GM18873 (cell line): ENCODE data around the gene VDAC1.
"Not testable (repeated sequence)": the region's sequence is repeated elsewhere in the genome, so short reads cannot be mapped to it uniquely, and the experiment has no call there.

Experiments
- ATAC-seq: cut with Tn5 transposase; IDR thresholded peaks from one replicate; pipeline ENCODE4 v1.9.1; 2021; ENCODE audit warnings: mild to moderate bottlenecking, moderate library complexity, moderate number of reproducible peaks; ENCODE audit not compliant: unreplicated experiment, low FRiP score

Gene VDAC1

DNA sequence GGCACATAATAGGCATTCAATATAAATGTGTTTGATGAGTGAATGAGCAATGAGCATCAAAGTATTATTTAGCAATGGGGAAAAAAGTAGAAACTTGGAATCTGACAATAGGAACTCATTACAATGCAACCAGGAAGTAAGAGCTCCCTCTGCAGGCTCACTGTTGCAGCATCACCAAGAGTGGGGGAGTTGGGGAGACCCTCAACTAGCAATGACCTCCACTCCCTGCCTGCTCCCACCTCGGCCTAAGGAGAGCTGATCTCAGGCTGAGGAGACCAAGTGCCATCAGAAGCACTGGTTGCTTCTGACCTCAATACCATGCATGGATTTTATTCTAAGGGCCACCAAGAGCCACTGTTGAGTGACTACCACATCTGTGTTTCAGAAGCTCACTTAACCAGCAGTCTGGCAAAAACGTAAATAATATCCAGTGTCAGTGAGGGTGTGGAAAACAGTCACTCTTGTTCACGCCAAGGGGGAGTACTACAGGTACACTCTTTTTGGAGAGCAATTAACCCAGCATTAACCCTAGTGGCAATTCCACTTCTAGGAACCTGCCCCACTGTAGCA lies 8.0 kb downstream of the VDAC1 start:
- no peak for ATAC-seq

DNA sequence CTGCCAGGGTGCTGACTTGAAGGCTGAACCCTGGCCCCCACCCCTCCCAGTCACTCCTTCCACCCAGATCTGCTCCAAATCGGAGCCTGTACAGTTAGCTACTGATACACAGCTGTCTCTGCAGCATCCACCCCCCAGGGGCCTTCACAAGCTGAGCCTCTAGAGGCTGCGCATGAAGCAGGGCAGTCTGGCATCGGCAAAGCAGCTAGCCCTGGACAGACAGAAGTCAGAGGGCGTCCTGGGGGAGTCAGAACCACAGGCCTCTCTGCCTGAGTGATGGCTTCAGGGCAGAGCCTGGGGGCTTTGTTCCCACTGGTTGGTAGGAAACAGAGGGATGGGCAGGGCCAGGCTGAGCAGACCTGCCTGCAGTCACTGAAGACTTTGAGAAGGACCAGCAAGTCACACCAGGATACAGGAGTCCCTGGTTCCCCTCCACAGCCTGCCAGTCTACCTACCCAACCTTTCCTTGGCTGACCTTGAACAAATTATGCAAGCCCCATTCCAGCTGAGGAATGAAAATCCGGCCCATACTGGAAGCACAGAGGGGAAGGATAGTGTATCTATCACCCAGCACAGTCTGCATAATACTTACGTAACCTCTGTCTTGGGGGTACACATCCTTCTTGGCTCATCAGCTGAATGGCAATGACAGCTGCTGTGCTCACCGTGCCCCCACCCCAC lies 8.8 kb downstream of the VDAC1 start:
- ATAC-seq, result no peak

DNA sequence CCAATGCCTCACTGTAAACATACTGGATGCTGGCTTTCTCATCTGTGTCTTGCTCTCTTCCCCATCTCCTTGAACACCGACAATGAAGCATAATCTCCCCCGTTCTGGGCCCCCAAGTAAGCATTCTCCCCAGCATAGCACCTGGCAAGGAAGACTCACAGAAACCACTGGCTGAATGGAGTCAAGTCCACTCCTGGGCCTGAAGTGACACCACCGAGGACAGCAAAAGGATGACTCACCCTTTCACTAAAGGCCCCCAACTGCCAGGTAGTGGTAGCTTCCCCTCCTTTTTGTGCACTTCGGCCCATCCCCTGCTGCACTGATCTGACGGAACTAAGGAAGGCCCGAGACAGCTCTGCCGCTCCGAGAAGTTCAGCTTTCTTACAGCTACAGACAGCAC lies 9.4 kb downstream of the VDAC1 start:
- ATAC-seq, result no peak

DNA sequence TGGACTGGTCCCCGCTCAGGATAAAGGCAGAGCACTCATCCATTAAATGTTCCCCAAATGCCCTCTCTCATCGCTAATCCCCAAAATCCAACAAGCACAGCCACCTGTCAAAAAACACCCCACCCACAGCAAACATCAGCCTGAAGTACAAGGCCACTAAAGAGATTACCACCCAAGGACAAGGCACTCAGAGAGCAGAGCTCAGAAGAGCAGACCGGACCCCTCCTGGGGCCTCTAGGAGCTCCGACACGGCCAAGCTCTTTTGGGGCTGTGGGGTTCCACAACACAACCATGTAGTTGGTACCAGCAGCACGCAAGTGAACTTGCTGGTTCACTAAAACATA lies 9.8 kb downstream of the VDAC1 start:
- ATAC-seq, result no peak

DNA sequence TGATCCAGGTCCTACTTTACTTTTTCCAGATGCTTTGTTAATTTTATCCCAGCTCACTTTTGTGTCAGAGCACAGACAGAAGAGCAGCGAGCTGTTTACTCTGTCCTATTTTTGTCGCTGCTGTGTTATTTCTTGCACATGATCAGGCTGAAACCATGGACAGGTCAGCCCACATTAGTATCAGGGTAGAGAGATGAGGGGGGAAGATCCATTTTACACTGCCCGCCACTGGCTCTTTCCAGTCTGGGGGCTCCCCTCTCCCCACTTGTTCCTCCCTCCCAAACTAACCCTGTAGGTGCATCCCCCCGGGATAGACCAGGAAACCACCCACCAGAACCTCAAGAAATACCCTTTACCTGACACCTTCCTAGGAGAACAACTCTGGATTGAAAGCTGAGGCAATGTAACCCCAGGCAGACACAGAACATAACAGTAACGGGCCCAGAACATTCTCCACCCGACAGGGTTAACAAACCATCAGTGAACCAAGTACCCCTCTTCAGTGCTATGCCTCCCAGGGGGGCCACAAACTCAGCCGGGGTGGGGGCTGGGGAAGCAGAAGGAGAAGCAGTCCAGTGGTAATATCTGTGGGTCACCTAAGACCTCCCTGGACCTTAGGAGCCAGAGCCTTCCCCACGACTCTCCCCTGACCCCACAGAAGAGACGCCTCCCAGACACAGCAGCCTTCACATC lies 10.3 kb downstream of the VDAC1 start:
- ATAC-seq, result no peak

DNA sequence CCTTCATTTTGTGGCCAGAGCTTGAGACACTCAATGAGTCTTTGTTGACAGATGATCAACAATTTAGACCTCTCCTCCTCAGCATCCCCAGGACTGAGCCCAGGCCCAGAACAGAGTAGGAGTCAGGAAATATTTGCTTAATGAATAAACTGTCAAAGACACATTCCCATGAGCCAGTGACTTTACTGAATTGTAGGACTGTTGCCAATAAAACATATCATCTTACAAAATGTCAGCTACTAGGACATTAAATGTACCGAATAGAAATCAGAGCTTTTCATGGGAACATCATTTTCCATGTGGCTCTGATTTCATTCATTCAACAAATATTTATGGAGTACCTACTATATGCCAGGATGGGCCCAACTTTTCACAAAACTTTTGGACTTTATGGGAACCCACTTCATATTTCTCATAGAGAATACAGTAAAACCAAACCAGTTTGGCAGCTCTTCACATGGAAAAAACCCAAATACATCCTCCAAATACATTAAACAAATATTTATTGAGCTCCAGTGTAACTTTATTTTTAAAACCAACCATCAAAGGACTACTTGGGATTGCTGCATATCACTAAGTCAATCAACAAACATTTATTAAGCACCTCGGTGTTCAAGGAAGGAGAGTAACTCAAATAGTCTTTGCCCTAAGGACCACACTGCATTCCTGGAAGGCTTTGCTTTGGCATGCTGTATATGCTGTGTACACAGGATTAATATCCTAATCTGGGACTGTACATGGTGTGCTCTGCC lies 11.4 kb downstream of the VDAC1 start:
- no peak for ATAC-seq

DNA sequence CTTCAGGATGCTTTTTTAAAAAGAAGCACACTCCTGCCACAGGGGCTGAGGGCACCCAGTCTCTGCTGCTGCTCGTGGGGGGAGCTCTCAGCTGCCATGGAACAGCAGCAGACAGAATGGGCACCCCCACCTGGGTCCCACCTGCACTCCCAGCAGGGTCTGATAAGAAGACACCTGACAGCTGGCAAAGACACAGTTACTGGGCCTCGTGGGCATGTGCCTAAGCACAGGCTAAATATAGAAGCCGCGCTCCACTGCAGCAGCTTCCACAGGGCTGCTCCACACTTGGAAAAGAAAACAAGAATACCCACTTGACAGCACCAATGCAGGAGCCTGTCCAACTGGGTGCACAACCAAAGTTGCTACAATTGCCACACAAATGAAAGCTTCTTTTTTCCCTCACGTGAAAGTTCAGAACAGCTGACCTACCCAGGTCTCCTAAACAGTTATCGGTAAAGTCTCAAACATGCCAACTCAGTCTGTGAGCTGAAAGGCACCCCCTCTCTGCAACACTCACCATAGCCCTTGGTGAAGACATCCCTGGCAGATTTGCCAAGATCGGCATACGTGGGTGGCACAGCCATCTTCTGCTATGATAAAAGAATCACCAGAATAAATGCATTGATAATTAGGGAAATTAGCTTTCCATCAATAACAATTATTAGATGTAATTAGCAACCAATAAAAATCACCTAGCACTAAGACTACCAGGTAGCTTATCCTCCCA lies 12.2 kb downstream of the VDAC1 start:
- ATAC-seq, result no peak

DNA sequence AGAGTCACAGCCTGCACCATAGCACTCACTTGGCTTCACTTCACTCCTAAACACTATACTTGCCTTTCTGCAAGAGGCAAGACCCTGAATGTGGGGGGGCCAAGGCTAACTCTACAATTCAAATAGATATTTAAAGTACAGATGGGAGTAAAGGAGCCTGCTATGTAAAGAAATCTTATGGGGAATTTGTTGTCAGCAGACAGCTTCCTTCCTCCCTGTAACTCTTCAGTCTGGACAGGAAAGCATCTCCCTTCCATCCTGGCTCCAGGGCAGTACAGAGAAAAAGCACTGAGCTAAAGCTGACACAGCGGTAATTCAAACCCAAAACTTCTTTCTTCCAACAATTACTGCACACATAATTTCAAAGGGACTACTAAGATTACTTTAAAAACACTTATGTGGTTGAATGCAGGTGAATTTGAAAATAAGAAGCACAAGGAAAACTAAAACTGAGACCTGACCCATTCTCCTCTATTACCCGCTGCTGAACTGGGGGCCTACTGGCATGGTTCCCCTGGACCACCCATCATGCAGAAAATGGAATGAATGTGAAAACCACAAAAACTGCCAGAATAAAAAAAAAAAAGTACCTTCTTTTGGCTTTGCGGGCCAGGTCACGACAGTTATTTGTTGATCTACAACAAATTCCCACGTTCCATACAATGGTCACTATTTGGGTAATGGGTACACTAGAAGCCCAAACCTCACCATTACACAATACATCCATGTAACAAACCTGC lies 13.4 kb downstream of the VDAC1 start:
- no peak for ATAC-seq

DNA sequence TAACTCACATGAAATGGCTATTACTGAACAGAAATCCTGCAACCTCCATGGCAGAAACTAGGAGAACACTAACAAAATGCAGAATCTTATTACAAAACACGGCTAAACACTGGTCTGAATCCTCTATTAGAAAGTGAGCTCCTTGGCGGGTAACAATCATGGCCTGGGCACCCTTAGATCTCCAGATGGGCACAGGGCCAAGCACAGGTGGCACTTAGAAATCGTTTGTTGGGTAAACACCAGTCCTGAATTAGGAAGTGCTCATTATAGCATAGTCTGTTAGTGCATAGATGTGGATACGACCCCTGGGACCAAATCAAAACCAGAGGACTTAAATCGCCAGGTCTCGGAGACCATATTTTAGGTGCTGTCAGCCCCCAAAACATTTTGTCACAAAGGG lies 14.4 kb downstream of the VDAC1 start:
- ATAC-seq, result no peak

DNA sequence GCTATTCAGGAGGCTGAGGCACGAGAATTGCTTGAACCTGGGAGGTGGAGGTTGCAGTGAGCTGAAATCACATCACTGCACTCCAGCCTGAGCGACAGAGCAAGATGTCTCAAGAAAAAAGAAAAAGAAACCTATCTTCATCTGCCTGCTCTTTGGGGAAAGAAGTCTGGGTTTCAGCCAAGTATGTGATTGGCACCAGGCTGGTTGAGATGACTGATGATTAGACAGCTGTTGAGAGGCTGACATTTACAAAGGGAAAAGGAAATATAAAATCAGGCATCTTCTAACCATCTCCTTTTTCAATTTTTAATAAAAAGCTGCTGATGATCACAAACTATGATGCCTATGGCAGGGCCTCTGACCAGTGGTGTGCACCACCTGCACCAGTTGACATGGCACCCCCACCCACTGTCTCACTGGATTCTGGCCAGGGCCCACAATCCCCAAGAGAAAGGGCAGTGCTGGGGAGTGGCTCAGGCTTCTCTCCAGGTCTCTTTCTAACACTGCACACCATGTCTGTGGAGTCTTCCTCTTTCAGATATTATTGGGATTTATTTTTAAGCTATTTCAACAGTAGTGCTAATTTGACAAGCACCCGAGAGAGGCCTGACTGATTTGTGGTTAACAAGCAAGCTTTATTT lies 19.1 kb downstream of the VDAC1 start:
- no peak for ATAC-seq

DNA sequence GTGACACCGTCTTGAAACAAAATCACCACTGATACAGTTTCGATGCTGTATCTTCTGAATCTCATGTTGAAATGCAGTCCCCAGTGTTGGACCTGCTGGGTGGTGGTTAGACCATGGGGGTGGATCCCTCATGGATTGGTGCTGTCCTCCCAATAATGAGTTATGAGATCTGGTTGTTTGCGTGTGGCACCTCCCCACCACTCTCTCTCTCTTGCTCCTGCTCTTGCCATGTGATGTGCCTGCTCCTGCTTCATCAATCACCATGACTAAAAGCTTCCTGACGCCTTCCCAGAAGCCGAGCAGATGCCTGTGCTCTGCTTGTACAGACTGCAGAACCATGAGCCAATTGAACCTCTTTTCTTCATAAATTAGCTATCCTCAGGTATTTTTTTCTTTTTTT lies 21.1 kb downstream of the VDAC1 start:
- ATAC-seq, result no peak

DNA sequence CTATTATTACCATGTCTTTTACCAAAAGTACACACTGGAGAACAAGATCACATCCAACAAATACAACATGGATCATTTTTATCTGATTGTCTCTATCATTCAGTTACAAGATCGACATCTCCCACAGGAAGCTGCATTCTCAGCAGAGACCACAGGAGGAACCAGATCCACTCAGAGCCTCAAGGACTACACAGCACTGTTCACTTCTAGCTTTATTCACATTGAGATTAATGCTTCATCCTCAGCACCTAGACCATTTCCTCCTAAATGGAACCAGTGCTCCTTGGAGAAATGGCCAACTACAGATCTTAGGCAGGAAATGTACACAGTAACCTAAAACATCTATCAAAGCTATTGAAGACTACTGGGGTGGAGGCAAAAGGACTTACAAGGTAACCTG lies 23.1 kb downstream of the VDAC1 start:
- ATAC-seq, result no peak

DNA sequence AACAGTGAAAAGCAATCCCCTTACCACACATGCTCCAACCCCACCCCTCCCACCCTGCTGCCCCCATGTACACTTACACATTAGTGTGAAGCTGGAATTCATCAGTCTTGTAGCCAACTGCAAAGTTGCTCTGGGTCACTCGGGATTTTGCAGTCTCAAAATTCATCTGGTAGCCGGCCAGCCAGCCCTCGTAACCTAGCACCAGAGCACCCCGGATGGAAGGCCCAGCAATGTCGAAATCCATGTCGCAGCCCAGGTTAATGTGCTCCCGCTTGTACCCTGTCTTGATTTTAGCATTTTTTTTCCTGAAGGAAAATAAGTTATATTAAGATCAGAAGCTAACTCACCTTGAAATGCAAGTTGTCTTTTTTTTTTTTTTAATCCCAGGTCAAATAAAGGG lies 24.1 kb downstream of the VDAC1 start:
- no peak for ATAC-seq

DNA sequence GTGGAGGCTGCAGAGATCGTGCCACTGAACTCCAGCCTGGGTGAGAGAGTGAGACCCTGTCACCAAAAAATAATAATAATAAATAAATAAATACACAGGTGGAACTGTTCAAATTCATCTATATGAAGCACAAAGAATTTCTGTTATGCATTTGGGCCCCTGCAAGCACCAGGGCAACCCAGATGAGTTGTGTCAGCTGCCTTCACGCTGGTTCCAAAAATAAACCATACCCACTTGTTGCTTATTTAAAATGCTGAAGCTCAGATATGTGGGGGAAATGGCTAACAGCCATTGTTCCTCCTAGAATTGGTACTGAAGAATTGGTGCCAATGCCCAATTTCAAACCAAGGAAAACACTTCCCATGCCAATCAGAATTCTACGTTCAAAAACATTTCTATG lies 25.8 kb downstream of the VDAC1 start:
- no peak for ATAC-seq

DNA sequence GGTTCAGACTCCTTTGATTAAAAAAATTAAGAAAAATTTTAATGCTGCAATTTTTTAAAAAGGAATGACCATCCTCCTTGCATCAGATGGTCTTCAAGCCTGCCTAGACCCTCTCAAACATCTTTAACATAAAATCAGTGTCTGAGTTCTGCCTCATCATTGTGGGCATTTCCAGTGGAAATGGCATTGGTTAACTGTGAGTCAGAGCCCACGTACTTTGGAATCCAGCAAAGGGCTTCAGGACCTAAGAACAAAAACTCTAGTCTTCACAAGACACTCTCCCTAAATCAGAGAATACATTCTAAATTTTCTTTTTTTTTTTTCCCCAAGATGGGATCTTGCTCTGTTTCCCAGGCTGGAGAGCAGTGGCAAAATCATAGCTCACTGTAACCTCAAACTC lies 26.9 kb downstream of the VDAC1 start:
- ATAC-seq, result no peak

DNA sequence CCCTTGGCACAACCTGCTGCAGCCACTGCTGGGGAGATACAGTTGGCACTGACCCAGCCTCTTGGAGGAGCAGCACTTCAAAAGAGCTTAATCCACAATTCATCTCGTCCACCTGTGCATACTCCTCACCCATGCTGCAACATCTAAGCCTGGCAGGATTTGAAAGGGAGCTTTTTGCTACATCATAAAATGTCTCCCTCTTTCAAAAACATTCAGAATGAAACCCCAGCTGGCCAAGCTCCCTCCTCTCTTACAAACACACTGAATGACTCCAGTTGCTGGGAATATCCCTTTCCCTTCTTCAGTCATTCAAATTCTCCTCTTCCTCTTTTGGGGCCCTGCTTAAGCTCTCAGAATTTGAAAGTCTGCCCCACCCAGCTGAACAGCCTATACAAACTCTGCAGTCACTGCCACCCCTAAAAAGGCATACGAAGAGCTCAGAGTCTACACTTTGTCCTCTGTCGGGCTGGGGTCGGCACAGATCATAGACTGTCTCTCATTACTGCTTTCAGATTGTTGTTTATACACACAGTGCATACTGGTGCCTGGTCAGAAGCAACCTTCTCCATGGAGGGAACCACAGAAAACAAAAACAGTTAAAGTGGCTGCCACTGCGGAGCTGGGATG lies 27.5 kb downstream of the VDAC1 start:
- ATAC-seq, result peak; percentile 60

DNA sequence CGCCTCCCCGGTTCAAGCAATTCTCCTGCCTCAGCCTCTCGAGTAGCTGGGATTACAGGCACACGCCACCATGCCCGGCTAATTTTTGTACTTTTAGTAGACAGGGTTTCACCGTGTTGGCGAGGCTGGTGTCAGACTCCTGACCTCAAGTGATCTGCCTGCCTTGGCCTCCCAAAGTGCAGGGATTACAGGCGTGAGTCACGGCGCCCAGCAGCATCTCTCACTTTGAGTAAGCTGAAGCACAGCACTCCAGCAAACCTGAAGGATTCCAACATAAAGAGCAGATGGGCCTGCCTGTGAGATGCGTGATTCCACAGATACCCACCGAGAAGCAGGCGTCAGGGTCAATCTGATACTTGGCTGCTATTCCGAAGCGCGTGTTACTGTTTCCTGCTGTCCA lies 29.2 kb downstream of the VDAC1 start:
- ATAC-seq, result not testable (repeated sequence)

DNA sequence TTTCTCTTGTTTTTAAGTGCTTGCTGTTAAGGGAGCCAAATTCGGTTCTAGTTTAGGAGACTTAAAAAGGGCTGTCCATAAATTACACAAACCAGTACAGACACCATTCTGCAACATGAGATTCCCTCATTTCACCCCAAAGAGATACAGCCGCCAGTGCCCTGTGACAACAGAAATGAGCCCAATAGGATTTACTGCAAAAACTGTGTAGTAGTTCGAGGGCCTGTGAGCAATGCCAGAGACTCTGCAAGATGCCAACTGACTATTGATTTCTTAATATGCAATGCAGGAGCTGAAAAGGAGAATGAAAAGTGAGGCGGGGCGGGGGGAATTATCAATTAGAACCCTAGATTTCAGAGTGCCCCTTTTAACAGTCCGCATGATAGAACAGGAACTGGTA lies 30.6 kb downstream of the VDAC1 start:
- no peak for ATAC-seq

DNA sequence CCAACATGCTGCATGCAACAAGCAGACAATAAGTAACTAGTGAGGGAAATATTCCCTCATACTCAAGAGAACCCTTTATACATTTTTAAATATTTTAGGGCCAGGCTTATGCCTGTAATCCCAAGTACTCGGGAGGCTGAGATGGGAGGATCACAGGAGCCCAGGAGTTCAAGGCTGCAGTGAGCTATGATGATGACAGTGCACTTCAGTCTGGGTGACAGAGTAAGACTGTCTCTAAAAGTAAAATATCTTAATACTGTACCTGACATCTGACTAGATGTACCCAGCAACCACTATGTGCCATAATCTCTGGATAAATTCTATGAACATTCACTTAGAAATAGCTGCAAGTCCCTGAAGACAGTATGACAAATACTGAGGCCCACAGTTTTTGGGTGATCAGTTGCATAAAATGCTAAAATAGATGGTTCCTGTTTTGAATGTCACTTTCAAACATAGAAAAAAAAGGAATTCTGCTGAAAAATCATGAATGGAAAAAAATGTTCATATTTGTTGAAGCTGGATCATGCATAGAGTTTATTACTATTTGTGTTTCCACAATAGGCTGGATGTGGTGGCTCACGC lies 34.4 kb downstream of the VDAC1 start:
- ATAC-seq, result no peak
